Breast epithelium (tissue), 3 donors: ENCODE results near the gene CDH4.

Experiments
- CTCF ChIP-seq, 3 donors: fragments of 450-650 bp; IDR thresholded peaks; one replicate each; pipeline ENCODE4 v1.5.1; 2016 to 2017; ENCODE audit warnings: antibody characterized with exemption in 3 of 3, mild to moderate bottlenecking in 3 of 3, moderate library complexity in 3 of 3
- POLR2A ChIP-seq: fragments of 450-650 bp; IDR thresholded peaks from one replicate; pipeline ENCODE4 v1.6.1; 2016; ENCODE audit warnings: antibody characterized with exemption, mild to moderate bottlenecking, moderate library complexity

GRCh38 chr20:61808447-61808846 is 556.4 kb downstream of the CDH4 start:
- TF ChIP-seq CTCF (IDR thresholded peaks at IDR 0.05) (no peak), POLR2A (no peak)
